DND-41 (cell line): ENCODE data around the gene OPRL1.

Source experiments
- EZH2 ChIP-seq: IDR thresholded peaks from 3 replicates; pipeline ENCODE4 v1.6.1; 2012; ENCODE audit warnings: borderline replicate concordance, low read depth, mild to moderate bottlenecking, moderate library complexity, low read length, inconsistent platforms; ENCODE audit not compliant: severe bottlenecking
- TF ChIP-seq, protein P1 (sequence below): IDR thresholded peaks from 2 replicates; pipeline ENCODE4 v1.5.1; 2012; ENCODE audit warnings: borderline replicate concordance, low read length, moderate library complexity, mild to moderate bottlenecking; ENCODE audit not compliant: poor library complexity, severe bottlenecking; ENCODE audit errors: extremely low read depth

DNA sequence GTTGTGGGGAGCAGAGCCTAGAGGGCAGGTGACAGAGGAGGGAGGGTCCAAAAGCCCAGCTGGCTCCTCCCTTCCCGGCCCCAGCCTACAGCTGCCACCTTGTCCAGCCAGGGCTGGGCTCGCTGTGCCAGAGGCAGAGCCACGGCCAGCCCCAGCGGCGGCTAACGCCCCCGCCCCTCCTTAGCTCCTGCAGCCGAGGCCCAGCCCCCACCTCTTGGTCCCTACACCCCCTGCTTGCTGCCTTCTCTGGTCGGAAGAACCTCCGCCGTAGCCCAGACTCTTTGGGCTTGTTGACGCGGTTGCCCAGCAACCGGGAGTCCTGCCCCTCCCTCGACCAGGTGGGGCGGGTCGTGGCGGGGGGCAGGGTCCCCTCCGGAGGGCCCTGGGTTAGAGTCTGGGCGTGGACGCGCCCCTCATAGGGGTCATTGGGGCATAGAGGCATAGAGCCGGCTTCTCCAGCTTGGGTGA, 4.8 kb downstream of the OPRL1 start:
- TF ChIP-seq, protein P1, sequence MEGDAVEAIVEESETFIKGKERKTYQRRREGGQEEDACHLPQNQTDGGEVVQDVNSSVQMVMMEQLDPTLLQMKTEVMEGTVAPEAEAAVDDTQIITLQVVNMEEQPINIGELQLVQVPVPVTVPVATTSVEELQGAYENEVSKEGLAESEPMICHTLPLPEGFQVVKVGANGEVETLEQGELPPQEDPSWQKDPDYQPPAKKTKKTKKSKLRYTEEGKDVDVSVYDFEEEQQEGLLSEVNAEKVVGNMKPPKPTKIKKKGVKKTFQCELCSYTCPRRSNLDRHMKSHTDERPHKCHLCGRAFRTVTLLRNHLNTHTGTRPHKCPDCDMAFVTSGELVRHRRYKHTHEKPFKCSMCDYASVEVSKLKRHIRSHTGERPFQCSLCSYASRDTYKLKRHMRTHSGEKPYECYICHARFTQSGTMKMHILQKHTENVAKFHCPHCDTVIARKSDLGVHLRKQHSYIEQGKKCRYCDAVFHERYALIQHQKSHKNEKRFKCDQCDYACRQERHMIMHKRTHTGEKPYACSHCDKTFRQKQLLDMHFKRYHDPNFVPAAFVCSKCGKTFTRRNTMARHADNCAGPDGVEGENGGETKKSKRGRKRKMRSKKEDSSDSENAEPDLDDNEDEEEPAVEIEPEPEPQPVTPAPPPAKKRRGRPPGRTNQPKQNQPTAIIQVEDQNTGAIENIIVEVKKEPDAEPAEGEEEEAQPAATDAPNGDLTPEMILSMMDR, result no peak
- no peak for TF ChIP-seq EZH2
